HEK293 (cell line): ENCODE data around the gene CTBP2.

Experiments used
- CTCF ChIA-PET: fragments of 350-600 bp; formaldehyde crosslinking; extraction: SDS; loops from one replicate; lab custom pipeline; 2021; ENCODE audit warnings: antibody characterized with exemption; lab: Yijun Ruan, JAX
- POLR2A ChIA-PET: fragments of 300-600 bp; formaldehyde crosslinking; extraction: SDS; loops from one replicate; lab custom pipeline; 2020; ENCODE audit warnings: antibody characterized with exemption, inconsistent platforms; lab: Yijun Ruan, JAX
- H3K27ac ChIP-seq: fragments of 200-500 bp; sonication (Bioruptor generic); 2 replicates; pipeline ENCODE4 v1.5.1; 2014; ENCODE audit warnings: low read depth, low read length, control low read depth, inconsistent platforms; ENCODE audit errors: extremely low read depth
- H3K36me3 ChIP-seq, 2 experiments: fragments of 200-500 bp in 1 of 2; sonication (Bioruptor generic) in 1 of 2; 1 replicate in 1 of 2; 2 replicates in 1 of 2; pipeline ENCODE4 v1.5.1; 2014 to 2017; ENCODE audit warnings: inconsistent platforms in 2 of 2, low read length in 2 of 2; ENCODE audit not compliant: control insufficient read depth in 2 of 2, insufficient read depth in 1 of 2
- H3K4me1 ChIP-seq: fragments of 200-500 bp; sonication (Bioruptor generic); 2 replicates; pipeline ENCODE4 v1.5.1; 2014; ENCODE audit warnings: mild to moderate bottlenecking, low read length, inconsistent platforms; ENCODE audit not compliant: control insufficient read depth, insufficient read depth
- H3K4me3 ChIP-seq: 2 replicates; pipeline ENCODE4 v1.5.1; 2011; ENCODE audit warnings: low read depth, mild to moderate bottlenecking, control low read depth, low read length, moderate library complexity
- H3K9me3 ChIP-seq: fragments of 200-500 bp; sonication (Bioruptor generic); 2 replicates; pipeline ENCODE4 v1.5.1; 2014; ENCODE audit warnings: low read depth, low read length, inconsistent platforms; ENCODE audit not compliant: control insufficient read depth, insufficient read depth
- FEZF1 ChIP-seq: fragments of 450-650 bp; formaldehyde crosslinking; IDR thresholded peaks from 2 replicates; pipeline ENCODE4 v1.5.1; 2016; ENCODE audit warnings: missing biosample characterization, missing genetic modification characterization
- HOXD13 ChIP-seq: sonication (generic); formaldehyde crosslinking; IDR thresholded peaks from 2 replicates; pipeline ENCODE4 v1.8.0; 2022; ENCODE audit warnings: missing genetic modification reagents, borderline replicate concordance
- PRDM1 ChIP-seq: fragments of 450-650 bp; formaldehyde crosslinking; IDR thresholded peaks from 2 replicates; pipeline ENCODE4; 2016; ENCODE audit warnings: missing biosample characterization, missing genetic modification characterization
- SETDB1 ChIP-seq: IDR thresholded peaks from one replicate; pipeline ENCODE4 v1.6.1; 2017; ENCODE audit warnings: mild to moderate bottlenecking, low read length, moderate library complexity, mixed read lengths; ENCODE audit not compliant: insufficient read length
- ZNF157 ChIP-seq: fragments of 450-650 bp; formaldehyde crosslinking; IDR thresholded peaks from 2 replicates; pipeline ENCODE4 v1.5.1; 2016; ENCODE audit warnings: missing biosample characterization, missing genetic modification characterization
- ZNF239 ChIP-seq: fragments of 450-650 bp; formaldehyde crosslinking; IDR thresholded peaks from 2 replicates; pipeline ENCODE4 v1.5.1; 2016; ENCODE audit warnings: missing biosample characterization, missing genetic modification characterization
- ZNF530 ChIP-seq: fragments of 450-650 bp; formaldehyde crosslinking; IDR thresholded peaks from 2 replicates; pipeline ENCODE4 v1.5.1; 2016; ENCODE audit warnings: low read depth, missing biosample characterization, missing genetic modification characterization
- ZNF548 ChIP-seq: fragments of 450-650 bp; formaldehyde crosslinking; IDR thresholded peaks from 2 replicates; pipeline ENCODE4 v1.5.1; 2016; ENCODE audit warnings: missing biosample characterization, missing genetic modification characterization
- ZNF610 ChIP-seq: fragments of 450-650 bp; formaldehyde crosslinking; IDR thresholded peaks from 2 replicates; pipeline ENCODE4 v1.5.1; 2016; ENCODE audit warnings: missing biosample characterization, missing genetic modification characterization, borderline replicate concordance
- ZNF664 ChIP-seq: fragments of 450-650 bp; formaldehyde crosslinking; IDR thresholded peaks from 2 replicates; pipeline ENCODE4 v1.5.1; 2016; ENCODE audit warnings: missing biosample characterization, missing genetic modification characterization
- ZSCAN23 ChIP-seq: fragments of 450-650 bp; formaldehyde crosslinking; IDR thresholded peaks from 2 replicates; pipeline ENCODE4 v1.5.1; 2016; ENCODE audit warnings: missing biosample characterization, missing genetic modification characterization
- TF ChIP-seq, protein P1 (sequence below): fragments of 450-650 bp; formaldehyde crosslinking; IDR thresholded peaks from 2 replicates; pipeline ENCODE4 v1.5.1; 2016; ENCODE audit warnings: missing biosample characterization, missing genetic modification characterization
- TF ChIP-seq, protein P2 (sequence below): fragments of 450-650 bp; formaldehyde crosslinking; IDR thresholded peaks from 2 replicates; pipeline ENCODE4 v1.5.1; 2016; ENCODE audit warnings: missing biosample characterization, missing genetic modification characterization
- TF ChIP-seq, protein P3 (sequence below): fragments of 450-650 bp; formaldehyde crosslinking; IDR thresholded peaks from 2 replicates; pipeline ENCODE4 v1.5.1; 2017; ENCODE audit warnings: missing biosample characterization, missing genetic modification characterization
- TF ChIP-seq, protein P4 (sequence below): fragments of 450-650 bp; formaldehyde crosslinking; IDR thresholded peaks from 2 replicates; pipeline ENCODE4 v1.5.1; 2016; ENCODE audit warnings: missing biosample characterization, missing genetic modification characterization

CTBP2 gene

DNA sequence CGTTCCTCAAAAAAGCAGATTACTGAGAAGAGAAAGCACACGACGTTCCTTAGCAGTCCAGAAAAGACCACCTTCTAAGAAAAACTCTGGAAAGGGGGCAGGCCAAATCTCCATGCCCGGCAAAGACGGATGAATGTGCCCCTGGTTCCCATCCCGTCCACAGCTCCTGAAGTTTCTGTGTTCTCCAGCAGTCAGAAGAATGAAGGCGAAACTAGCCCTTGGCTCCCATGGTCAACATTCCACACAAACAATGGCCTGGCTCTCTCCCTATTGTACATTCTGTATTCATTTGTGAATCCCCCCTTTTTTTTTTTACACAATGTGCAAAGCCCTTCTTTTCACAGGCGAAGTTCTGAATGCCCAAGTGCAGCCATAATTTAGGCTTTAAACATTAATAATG lies 5.3 kb downstream of the CTBP2 start (continued):
- TF ChIP-seq, protein P1, sequence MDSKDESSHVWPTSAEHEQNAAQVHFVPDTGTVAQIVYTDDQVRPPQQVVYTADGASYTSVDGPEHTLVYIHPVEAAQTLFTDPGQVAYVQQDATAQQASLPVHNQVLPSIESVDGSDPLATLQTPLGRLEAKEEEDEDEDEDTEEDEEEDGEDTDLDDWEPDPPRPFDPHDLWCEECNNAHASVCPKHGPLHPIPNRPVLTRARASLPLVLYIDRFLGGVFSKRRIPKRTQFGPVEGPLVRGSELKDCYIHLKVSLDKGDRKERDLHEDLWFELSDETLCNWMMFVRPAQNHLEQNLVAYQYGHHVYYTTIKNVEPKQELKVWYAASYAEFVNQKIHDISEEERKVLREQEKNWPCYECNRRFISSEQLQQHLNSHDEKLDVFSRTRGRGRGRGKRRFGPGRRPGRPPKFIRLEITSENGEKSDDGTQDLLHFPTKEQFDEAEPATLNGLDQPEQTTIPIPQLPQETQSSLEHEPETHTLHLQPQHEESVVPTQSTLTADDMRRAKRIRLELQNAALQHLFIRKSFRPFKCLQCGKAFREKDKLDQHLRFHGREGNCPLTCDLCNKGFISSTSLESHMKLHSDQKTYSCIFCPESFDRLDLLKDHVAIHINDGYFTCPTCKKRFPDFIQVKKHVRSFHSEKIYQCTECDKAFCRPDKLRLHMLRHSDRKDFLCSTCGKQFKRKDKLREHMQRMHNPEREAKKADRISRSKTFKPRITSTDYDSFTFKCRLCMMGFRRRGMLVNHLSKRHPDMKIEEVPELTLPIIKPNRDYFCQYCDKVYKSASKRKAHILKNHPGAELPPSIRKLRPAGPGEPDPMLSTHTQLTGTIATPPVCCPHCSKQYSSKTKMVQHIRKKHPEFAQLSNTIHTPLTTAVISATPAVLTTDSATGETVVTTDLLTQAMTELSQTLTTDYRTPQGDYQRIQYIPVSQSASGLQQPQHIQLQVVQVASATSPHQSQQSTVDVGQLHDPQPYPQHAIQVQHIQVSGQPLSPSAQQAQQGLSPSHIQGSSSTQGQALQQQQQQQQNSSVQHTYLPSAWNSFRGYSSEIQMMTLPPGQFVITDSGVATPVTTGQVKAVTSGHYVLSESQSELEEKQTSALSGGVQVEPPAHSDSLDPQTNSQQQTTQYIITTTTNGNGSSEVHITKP (tag by site-specific recombination) = no peak
- TF ChIP-seq, protein P2, sequence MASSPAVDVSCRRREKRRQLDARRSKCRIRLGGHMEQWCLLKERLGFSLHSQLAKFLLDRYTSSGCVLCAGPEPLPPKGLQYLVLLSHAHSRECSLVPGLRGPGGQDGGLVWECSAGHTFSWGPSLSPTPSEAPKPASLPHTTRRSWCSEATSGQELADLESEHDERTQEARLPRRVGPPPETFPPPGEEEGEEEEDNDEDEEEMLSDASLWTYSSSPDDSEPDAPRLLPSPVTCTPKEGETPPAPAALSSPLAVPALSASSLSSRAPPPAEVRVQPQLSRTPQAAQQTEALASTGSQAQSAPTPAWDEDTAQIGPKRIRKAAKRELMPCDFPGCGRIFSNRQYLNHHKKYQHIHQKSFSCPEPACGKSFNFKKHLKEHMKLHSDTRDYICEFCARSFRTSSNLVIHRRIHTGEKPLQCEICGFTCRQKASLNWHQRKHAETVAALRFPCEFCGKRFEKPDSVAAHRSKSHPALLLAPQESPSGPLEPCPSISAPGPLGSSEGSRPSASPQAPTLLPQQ (tag by site-specific recombination) = no peak
- TF ChIP-seq ZNF239 (tag by site-specific recombination) (no peak), ZNF157 (tag by site-specific recombination) (no peak), ZNF548 (no peak), FEZF1 (tag by site-specific recombination) (no peak), ZNF664 (tag by site-specific recombination) (no peak), ZSCAN23 (no peak), HOXD13 (CRISPR knock-in tag) (no peak), SETDB1 (no peak), ZNF610 (no peak), PRDM1 (tag by site-specific recombination) (no peak)
- TF ChIP-seq, protein P3, sequence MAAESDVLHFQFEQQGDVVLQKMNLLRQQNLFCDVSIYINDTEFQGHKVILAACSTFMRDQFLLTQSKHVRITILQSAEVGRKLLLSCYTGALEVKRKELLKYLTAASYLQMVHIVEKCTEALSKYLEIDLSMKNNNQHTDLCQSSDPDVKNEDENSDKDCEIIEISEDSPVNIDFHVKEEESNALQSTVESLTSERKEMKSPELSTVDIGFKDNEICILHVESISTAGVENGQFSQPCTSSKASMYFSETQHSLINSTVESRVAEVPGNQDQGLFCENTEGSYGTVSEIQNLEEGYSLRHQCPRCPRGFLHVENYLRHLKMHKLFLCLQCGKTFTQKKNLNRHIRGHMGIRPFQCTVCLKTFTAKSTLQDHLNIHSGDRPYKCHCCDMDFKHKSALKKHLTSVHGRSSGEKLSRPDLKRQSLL (tag by site-specific recombination) = no peak
- TF ChIP-seq, protein P4, sequence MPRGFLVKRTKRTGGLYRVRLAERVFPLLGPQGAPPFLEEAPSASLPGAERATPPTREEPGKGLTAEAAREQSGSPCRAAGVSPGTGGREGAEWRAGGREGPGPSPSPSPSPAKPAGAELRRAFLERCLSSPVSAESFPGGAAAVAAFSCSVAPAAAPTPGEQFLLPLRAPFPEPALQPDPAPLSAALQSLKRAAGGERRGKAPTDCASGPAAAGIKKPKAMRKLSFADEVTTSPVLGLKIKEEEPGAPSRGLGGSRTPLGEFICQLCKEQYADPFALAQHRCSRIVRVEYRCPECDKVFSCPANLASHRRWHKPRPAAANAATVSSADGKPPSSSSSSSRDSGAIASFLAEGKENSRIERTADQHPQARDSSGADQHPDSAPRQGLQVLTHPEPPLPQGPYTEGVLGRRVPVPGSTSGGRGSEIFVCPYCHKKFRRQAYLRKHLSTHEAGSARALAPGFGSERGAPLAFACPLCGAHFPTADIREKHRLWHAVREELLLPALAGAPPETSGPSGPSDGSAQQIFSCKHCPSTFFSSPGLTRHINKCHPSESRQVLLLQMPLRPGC (tag by site-specific recombination) = no peak

DNA sequence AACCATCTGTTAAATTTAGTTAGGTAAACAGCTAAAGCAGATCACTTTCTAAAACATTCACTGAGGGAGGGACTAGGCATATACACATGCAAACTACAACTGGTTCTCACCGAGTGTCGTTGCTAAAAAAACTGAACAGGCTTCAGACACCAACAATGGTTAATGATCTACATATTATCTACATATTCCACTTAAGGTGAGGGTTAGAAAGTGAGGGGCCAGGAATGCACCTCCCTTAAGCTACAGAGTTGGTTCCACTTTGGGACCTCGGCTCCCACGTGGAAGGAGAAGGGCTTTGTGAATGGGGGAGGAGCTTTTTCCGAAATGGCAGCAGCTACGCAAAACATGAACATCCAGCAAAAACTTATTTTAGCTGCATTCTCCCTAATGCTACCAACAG lies 5.8 kb downstream of the CTBP2 start:
- Histone ChIP-seq H3K36me3 (peaks cover 0 to 20% of the 10 kb centered on the region in 2 experiments; a peak in 1 of 3 replicates), H3K4me1 (peaks cover 53% of the 10 kb centered on the region)
- CTCF ChIA-PET = interaction anchor here (0.7 to 1.9 kb wide), 2 partner anchors 10 to 34 kb away, joined by 3 to 4 read pairs; no protein-coding TSS in a partner anchor
- TF ChIP-seq, protein P1 (tag by site-specific recombination) = peak; percentile 93
- no peak for TF ChIP-seq ZNF530 (tag by site-specific recombination)
- TF ChIP-seq, all 188 proteins: peak for 1
- Histone ChIP-seq H3K9me3 (no peaks in the 10 kb centered on the region), H3K27ac (no peak overlapping the region), H3K4me3 (no peak overlapping the region)
- POLR2A ChIA-PET = no interaction called here
